Keratinocyte (primary cell): ENCODE measurements around the gene ACTA2. TPM values are rescaled to one million over a fixed set of nuclear protein-coding genes. Genes with fewer than 3 reads are reported as not detected.

ENCODE experiments used
- DNase-seq: peaks from one replicate; pipeline ENCODE4 v3.0.0-alpha.2; 2011; ENCODE audit warnings: low read depth, missing footprints, low spot score
- FAIRE-seq: peaks from 2 replicates; lab custom pipeline; 2011; peaks lifted over from hg19 to GRCh38; lab: Jason Lieb, UNC
- H2AFZ ChIP-seq: 2 replicates; pipeline ENCODE4 v1.6.0; 2012; ENCODE audit warnings: low read length, control low read depth, inconsistent platforms; ENCODE audit not compliant: control insufficient read depth
- H3K27ac ChIP-seq: 2 replicates; pipeline ENCODE4 v1.5.1; 2011; ENCODE audit warnings: low read length; ENCODE audit not compliant: control insufficient read depth, insufficient read depth
- H3K27me3 ChIP-seq: 3 replicates; pipeline ENCODE4 v1.6.0; 2011; ENCODE audit warnings: low read length; ENCODE audit not compliant: control insufficient read depth, insufficient read depth; ENCODE audit errors: extremely low read depth
- H3K36me3 ChIP-seq, 2 experiments: 2 replicates in 1 of 2; 3 replicates in 1 of 2; pipeline ENCODE4 v1.5.1; 2011; ENCODE audit warnings: low read length in 2 of 2, mild to moderate bottlenecking in 1 of 2; ENCODE audit not compliant: control insufficient read depth in 2 of 2, insufficient read depth in 2 of 2; ENCODE audit errors: extremely low read depth in 1 of 2
- H3K4me1 ChIP-seq: 3 replicates; pipeline ENCODE4 v1.5.1; 2011; ENCODE audit warnings: low read length; ENCODE audit not compliant: control insufficient read depth, insufficient read depth; ENCODE audit errors: extremely low read depth
- H3K4me2 ChIP-seq: 3 replicates; pipeline ENCODE4 v1.6.0; 2011; ENCODE audit warnings: low read depth, low read length; ENCODE audit not compliant: control insufficient read depth, insufficient read depth; ENCODE audit errors: extremely low read depth
- H3K4me3 ChIP-seq, 3 experiments: fragments of 200-600 bp in 1 of 3; sonication (generic) in 1 of 3; 2 replicates in 2 of 3; 3 replicates in 1 of 3; pipeline ENCODE4 v1.5.1; 2011 to 2016; ENCODE audit warnings: low read length in 3 of 3, mild to moderate bottlenecking in 3 of 3, control low read depth in 2 of 3, inconsistent platforms in 1 of 3, low read depth in 1 of 3, mixed read lengths in 1 of 3, mixed run types in 1 of 3, moderate library complexity in 1 of 3; ENCODE audit not compliant: control insufficient read depth in 2 of 3, insufficient read depth in 2 of 3; ENCODE audit errors: extremely low read depth in 1 of 3
- H3K79me2 ChIP-seq: 2 replicates; pipeline ENCODE4 v1.6.0; 2012; ENCODE audit warnings: low read length; ENCODE audit not compliant: control insufficient read depth, insufficient read depth
- H3K9ac ChIP-seq: 3 replicates; pipeline ENCODE4 v1.6.0; 2011; ENCODE audit warnings: low read length; ENCODE audit not compliant: control insufficient read depth, insufficient read depth; ENCODE audit errors: extremely low read depth
- H3K9me1 ChIP-seq: 3 replicates; pipeline ENCODE4 v1.6.0; 2011; ENCODE audit warnings: low read length; ENCODE audit not compliant: control insufficient read depth, insufficient read depth; ENCODE audit errors: extremely low read depth
- H3K9me3 ChIP-seq: 2 replicates; pipeline ENCODE4 v1.5.1; 2012; ENCODE audit warnings: low read depth, low read length; ENCODE audit not compliant: control insufficient read depth
- H4K20me1 ChIP-seq: 3 replicates; pipeline ENCODE4 v1.6.0; 2011; ENCODE audit warnings: low read length; ENCODE audit not compliant: control insufficient read depth, insufficient read depth; ENCODE audit errors: extremely low read depth
- CTCF ChIP-seq, 3 experiments: IDR thresholded peaks in 1 of 3; conservative IDR thresholded peaks in 1 of 3; optimal IDR thresholded peaks in 1 of 3; 2 replicates in 2 of 3; 3 replicates in 1 of 3; pipeline versions ENCODE3 to v1.5.1; 2011; ENCODE audit warnings: low read length in 3 of 3, mild to moderate bottlenecking in 3 of 3, moderate library complexity in 2 of 3, control low read depth in 1 of 3, inconsistent platforms in 1 of 3; ENCODE audit not compliant: insufficient read depth in 2 of 3; ENCODE audit errors: extremely low read depth in 1 of 3
- EZH2 ChIP-seq: IDR thresholded peaks from one replicate; pipeline ENCODE4 v1.6.1; 2012; ENCODE audit warnings: inconsistent platforms, mild to moderate bottlenecking, low read length, moderate library complexity
- dilution Hi-C: fragments of 300-500 bp; cut with MboI; formaldehyde crosslinking; loops from one replicate; pipeline ENCODE4 v1.7.0; 2020; ENCODE audit warnings: low sequenced_read_pairs; ENCODE audit not compliant: extremely low pct_ligation_motif_present
- polyA plus RNA-seq, 5 experiments: library from polyadenylated mRNA; depleted of rRNA in 3 of 5; stranded (reverse) in 3 of 5; stranded (forward) in 1 of 5; unstranded in 1 of 5; fragments of >200 nt; gene quantifications; 1 replicate in 1 of 5; 2 replicates in 3 of 5; 3 replicates in 1 of 5; pipeline versions ENCODE4 v1.2.1 to v1.2.3, GENCODE V29; 2011 to 2012; ENCODE audit warnings: missing spikeins in 2 of 5, low read depth in 1 of 5, low replicate concordance in 1 of 5

The ACTA2 gene
- polyA plus RNA-seq, 1 donor (not counting 4 experiments of a cell fraction or from before 2014, with no cell fraction given): 3.7 TPM

GRCh38 chr10:88931548-88931947, 21.0 kb downstream of the ACTA2 start:
- H3K27ac ChIP-seq: no peak overlapping the region
- H3K4me2 ChIP-seq: no peak overlapping the region
- no peak overlapping the region for H3K9ac ChIP-seq
- H2AFZ ChIP-seq: no peak overlapping the region
- TF ChIP-seq CTCF (optimal IDR thresholded peaks at IDR 0.05 in 1 of 3, IDR thresholded peaks at IDR 0.05 in 1 of 3, conservative IDR thresholded peaks at IDR 0.05 in 1 of 3; ENCODE audit: extremely low read depth in 1 of 3, insufficient read depth in 2 of 3, low read length in 3 of 3): no peak
- no peak for TF ChIP-seq EZH2
- dilution Hi-C loops: no loop called here
- H3K36me3 ChIP-seq: no peaks in the 10 kb centered on the region
- DNase-seq (no peak), FAIRE-seq (no peak)
- H3K79me2 ChIP-seq: no peaks in the 10 kb centered on the region
- no peaks in the 10 kb centered on the region for H4K20me1 ChIP-seq
- H3K9me1 ChIP-seq: no peaks in the 10 kb centered on the region
- no peaks in the 10 kb centered on the region for H3K27me3 ChIP-seq
- H3K4me1 ChIP-seq: peaks cover 9% of the 10 kb centered on the region
- no peak overlapping the region for H3K4me3 ChIP-seq
- H3K9me3 ChIP-seq: no peaks in the 10 kb centered on the region

- Histone ChIP-seq H3K4me2 (no peak overlapping the region), H3K9ac (no peak overlapping the region), H3K27me3 (no peaks in the 10 kb centered on the region), H3K4me1 (peaks cover 4% of the 10 kb centered on the region), H4K20me1 (no peaks in the 10 kb centered on the region), H3K9me1 (no peaks in the 10 kb centered on the region), H3K4me3 (no peak overlapping the region), H3K9me3 (no peaks in the 10 kb centered on the region), H3K79me2 (no peaks in the 10 kb centered on the region), H3K27ac (no peak overlapping the region), H3K36me3 (peaks cover 0 to 5% of the 10 kb centered on the region in 2 experiments), H2AFZ (no peak overlapping the region)
- DNase-seq: no peak
- dilution Hi-C loops: no loop called here
- no peak for FAIRE-seq
- TF ChIP-seq CTCF (optimal IDR thresholded peaks at IDR 0.05 in 1 of 3, IDR thresholded peaks at IDR 0.05 in 1 of 3, conservative IDR thresholded peaks at IDR 0.05 in 1 of 3; ENCODE audit: extremely low read depth in 1 of 3, insufficient read depth in 2 of 3, low read length in 3 of 3): no peak
- TF ChIP-seq EZH2: no peak
Measured at GRCh38 chr10:88928254-88928653, 24.3 kb downstream of the ACTA2 start.
